Gastrocnemius medialis (tissue), 4 donors: ENCODE results near the gene CD200R1. TPM values are rescaled to one million over a fixed set of nuclear protein-coding genes. Genes with fewer than 3 reads are reported as not detected.
A peak's percentile ranks its signal among the peaks of the same experiment; 100 is the strongest.

Source experiments
- ATAC-seq, 2 donors: fragments of 150-250 bp; one replicate each; pipeline ENCODE4 v1.9.1; 2016
- DNase-seq, 2 donors: peaks; one replicate each; pipeline ENCODE4 v3.0.0-alpha.2; 2019
- H3K27ac ChIP-seq, 4 donors: fragments of 200-600 bp; sonication (generic); 1 replicate in 1 of 4; 2 replicates in 3 of 4; pipeline ENCODE4 v1.5.1; 2016 to 2018; ENCODE audit warnings: mild to moderate bottlenecking in 2 of 4, moderate library complexity in 1 of 4
- H3K27me3 ChIP-seq, 3 donors: fragments of 200-600 bp; sonication (generic) in 2 of 3; 1 replicate in 1 of 3; 2 replicates in 2 of 3; pipeline versions ENCODE4 v1.5.1 to v1.6.0; 2016 to 2019; ENCODE audit warnings: mild to moderate bottlenecking in 1 of 3, moderate library complexity in 1 of 3
- H3K36me3 ChIP-seq, 2 donors: fragments of 200-600 bp; sonication (generic) in 1 of 2; one replicate each; pipeline ENCODE4 v1.5.1; 2017 to 2018
- H3K4me1 ChIP-seq, 2 donors: fragments of 200-600 bp; sonication (generic) in 1 of 2; one replicate each; pipeline ENCODE4 v1.5.1; 2016 to 2017; ENCODE audit warnings: mild to moderate bottlenecking in 2 of 2
- H3K4me3 ChIP-seq, 4 donors: fragments of 200-600 bp; sonication (generic) in 3 of 4; 1 replicate in 1 of 4; 2 replicates in 3 of 4; pipeline ENCODE4 v1.5.1; 2016 to 2019; ENCODE audit warnings: mild to moderate bottlenecking in 2 of 4
- H3K9me3 ChIP-seq, 3 donors: fragments of 200-600 bp; sonication (generic) in 2 of 3; 1 replicate in 1 of 3; 2 replicates in 2 of 3; pipeline ENCODE4 v1.5.1; 2016 to 2019
- CTCF ChIP-seq, 5 experiments: fragments of 450-650 bp in 3 of 5; fragments of 200-600 bp in 2 of 5; sonication (generic) in 2 of 5; IDR thresholded peaks in 4 of 5; conservative IDR thresholded peaks in 1 of 5; 1 replicate in 4 of 5; 2 replicates in 1 of 5; pipeline ENCODE4 v1.5.1; 2016 to 2019; ENCODE audit warnings: antibody characterized with exemption in 5 of 5, mild to moderate bottlenecking in 3 of 5, moderate library complexity in 3 of 5
- POLR2A ChIP-seq, 2 donors: fragments of 450-650 bp; IDR thresholded peaks; one replicate each; pipeline ENCODE4 v1.6.1; 2017; ENCODE audit warnings: antibody characterized with exemption in 2 of 2, mild to moderate bottlenecking in 2 of 2, moderate library complexity in 2 of 2
- in situ Hi-C, 4 donors: fragments of 200-750 bp; cut with MboI; loops; one replicate each; pipeline versions ENCODE4 v1.15.0 to v1.8.0; 2017; ENCODE audit warnings: low sequenced_read_pairs in 4 of 4
- intact Hi-C: fragments of 100-400 bp; cut with DNase I; formaldehyde crosslinking; loops from one replicate; pipeline ENCODE4 v1.15.1; 2023; ENCODE audit warnings: low total_unique reads
- total RNA-seq, 4 donors: library from RNA; depleted of rRNA; stranded (reverse); fragments of >200 nt; gene quantifications; one replicate each; pipeline versions ENCODE4 v1.1.0 to v1.2.3, GENCODE V29; 2016

Gene CD200R1
- under 1 TPM in 3 of 4 donors, not detected in 1; 0.29 to 0.46 (median 0.40) TPM for total RNA-seq

GRCh38 chr3:112974894-112975293, at the start of gene CD200R1:
TSS of gene CD200R1 (minus strand) at chr3:112975103. CDS start at chr3:112974857, 246 bp downstream.
- Histone ChIP-seq H3K27me3 (no peaks in the 10 kb centered on the region), H3K27ac (no peak within 1 kb of the TSS), H3K9me3 (no peaks in the 10 kb centered on the region), H3K36me3 (no peaks in the 10 kb centered on the region), H3K4me1 (no peaks in the 10 kb centered on the region), H3K4me3 (peak within 1 kb of the TSS in 1 of 4 donors; percentile 17)
- in situ Hi-C loops: loop anchor here in 1 of 4 donors (5.0 to 10.0 kb wide), 2 partner anchors 240 to 333 kb away; partner anchors contain the start of gene CCDC80
- TF ChIP-seq POLR2A (IDR thresholded peaks at IDR 0.05) (no peak), CTCF (IDR thresholded peaks at IDR 0.05 in 4 of 5, conservative IDR thresholded peaks at IDR 0.05 in 1 of 5) (no peak)
- DNase-seq (no peak), ATAC-seq (no peak)
- intact Hi-C loops: no loop called here

- TF ChIP-seq POLR2A (IDR thresholded peaks at IDR 0.05) (no peak), CTCF (IDR thresholded peaks at IDR 0.05 in 4 of 5, conservative IDR thresholded peaks at IDR 0.05 in 1 of 5) (no peak)
- Histone ChIP-seq H3K4me1 (peaks cover 12 to 16% of the 10 kb centered on the region in 2 donors), H3K9me3 (no peaks in the 10 kb centered on the region), H3K27me3 (no peaks in the 10 kb centered on the region), H3K4me3 (no peak overlapping the region), H3K36me3 (peaks cover 0 to 10% of the 10 kb centered on the region in 2 donors), H3K27ac (no peak overlapping the region)
- ATAC-seq (no peak), DNase-seq (no peak)
- intact Hi-C loops (no loop called here), in situ Hi-C loops (loop anchor here in 1 of 4 donors (25.0 kb wide), 1 partner anchor 1041 kb away; the partner anchor contains the start of genes CCDC191 and QTRT2)
Observed at GRCh38 chr3:113021471-113021870, 46.6 kb upstream of the CD200R1 start.

- intact Hi-C loops: loop anchor here (1.0 to 10.0 kb wide), 3 partner anchors 28 to 1035 kb away; partner anchors contain the start of genes CCDC191, QTRT2 and USF3
- peak; percentile 82 to 87 for DNase-seq
- peaks cover 12 to 16% of the 10 kb centered on the region in 2 donors for H3K4me1 ChIP-seq
Observed at GRCh38 chr3:113019182-113020137, 44.6 kb upstream of the CD200R1 start.

More at GRCh38 chr3:113019182-113020137, 44.6 kb upstream of the CD200R1 start:
- TF ChIP-seq POLR2A (IDR thresholded peaks at IDR 0.05) (peak; percentile 51 to 65), CTCF (IDR thresholded peaks at IDR 0.05 in 4 of 5, conservative IDR thresholded peaks at IDR 0.05 in 1 of 5) (no peak)
- no peaks in the 10 kb centered on the region for H3K27me3 ChIP-seq
- in situ Hi-C loops: loop anchor here in 1 of 4 donors (25.0 kb wide), 1 partner anchor 1043 kb away; the partner anchor contains the start of genes CCDC191 and QTRT2
- peak; percentile 93 to 94 for ATAC-seq
- H3K9me3 ChIP-seq: no peaks in the 10 kb centered on the region
- H3K4me3 ChIP-seq: peak overlapping the region; percentile 80 to 94 (median 90)
- peak overlapping the region; percentile 92 to 97 (median 94) for H3K27ac ChIP-seq
- peaks cover 0 to 16% of the 10 kb centered on the region in 2 donors for H3K36me3 ChIP-seq
